C4-2B (cell line): ENCODE data around the gene TMEM14C.

Experiments
- ZFX ChIP-seq: fragments of 450-650 bp; IDR thresholded peaks from 2 replicates; pipeline ENCODE4 v1.6.1; 2017
- TF ChIP-seq, protein P1 (sequence below): fragments of 450-650 bp; conservative IDR thresholded peaks from 2 replicates; pipeline ENCODE4 v1.5.1; 2017; ENCODE audit warnings: mild to moderate bottlenecking

GRCh38 chr6:10743515-10743914 is 20.6 kb downstream of the TMEM14C start:
- TF ChIP-seq, protein P1, sequence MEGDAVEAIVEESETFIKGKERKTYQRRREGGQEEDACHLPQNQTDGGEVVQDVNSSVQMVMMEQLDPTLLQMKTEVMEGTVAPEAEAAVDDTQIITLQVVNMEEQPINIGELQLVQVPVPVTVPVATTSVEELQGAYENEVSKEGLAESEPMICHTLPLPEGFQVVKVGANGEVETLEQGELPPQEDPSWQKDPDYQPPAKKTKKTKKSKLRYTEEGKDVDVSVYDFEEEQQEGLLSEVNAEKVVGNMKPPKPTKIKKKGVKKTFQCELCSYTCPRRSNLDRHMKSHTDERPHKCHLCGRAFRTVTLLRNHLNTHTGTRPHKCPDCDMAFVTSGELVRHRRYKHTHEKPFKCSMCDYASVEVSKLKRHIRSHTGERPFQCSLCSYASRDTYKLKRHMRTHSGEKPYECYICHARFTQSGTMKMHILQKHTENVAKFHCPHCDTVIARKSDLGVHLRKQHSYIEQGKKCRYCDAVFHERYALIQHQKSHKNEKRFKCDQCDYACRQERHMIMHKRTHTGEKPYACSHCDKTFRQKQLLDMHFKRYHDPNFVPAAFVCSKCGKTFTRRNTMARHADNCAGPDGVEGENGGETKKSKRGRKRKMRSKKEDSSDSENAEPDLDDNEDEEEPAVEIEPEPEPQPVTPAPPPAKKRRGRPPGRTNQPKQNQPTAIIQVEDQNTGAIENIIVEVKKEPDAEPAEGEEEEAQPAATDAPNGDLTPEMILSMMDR: no peak
- TF ChIP-seq ZFX: no peak
